ENCODE measurements around the gene BBX.

- no peak for TF ChIP-seq POLR2AphosphoS5 (IDR thresholded peaks at IDR 0.05; ENCODE audit: borderline replicate concordance, low read depth, low read length)
- no peak for TF ChIP-seq EZH2 (IDR thresholded peaks at IDR 0.05)
- no peak for TF ChIP-seq FOXP2 (optimal IDR thresholded peaks at IDR 0.05; ENCODE audit: control extremely low read depth, extremely low read length, insufficient read depth)
Measured at GRCh38 chr3:107512108-107512507, 10.7 kb upstream of the BBX start.
